Astrocyte (in vitro differentiated cells and primary cell): ENCODE data around the gene PTPRCAP. TPM values are rescaled to one million over a fixed set of nuclear protein-coding genes. Genes with fewer than 3 reads are reported as not detected.

ENCODE experiments used
- DNase-seq: peaks from one replicate; pipeline ENCODE4 v3.0.0-alpha.2; 2010; ENCODE audit warnings: low read depth
- FAIRE-seq: peaks from 2 replicates; lab custom pipeline; 2011; peaks lifted over from hg19 to GRCh38; lab: Jason Lieb, UNC
- H2AFZ ChIP-seq: 2 replicates; pipeline ENCODE4 v1.6.0; 2012; ENCODE audit warnings: low read depth, low read length, inconsistent platforms
- H3K27ac ChIP-seq: 2 replicates; pipeline ENCODE4 v1.5.1; 2011; ENCODE audit warnings: low read depth, low read length, inconsistent platforms
- H3K27me3 ChIP-seq: 2 replicates; pipeline ENCODE4 v1.6.0; 2011; ENCODE audit warnings: low read length, inconsistent platforms; ENCODE audit not compliant: insufficient read depth
- H3K36me3 ChIP-seq: 2 replicates; pipeline ENCODE4 v1.5.1; 2011; ENCODE audit warnings: low read length, inconsistent platforms; ENCODE audit not compliant: insufficient read depth
- H3K4me1 ChIP-seq: 2 replicates; pipeline ENCODE4 v1.5.1; 2011; ENCODE audit warnings: low read length, inconsistent platforms; ENCODE audit not compliant: insufficient read depth
- H3K4me2 ChIP-seq: 2 replicates; pipeline ENCODE4 v1.6.0; 2012; ENCODE audit warnings: low read length, inconsistent platforms
- H3K4me3 ChIP-seq: 2 replicates; pipeline ENCODE4 v1.5.1; 2011; ENCODE audit warnings: low read depth, mild to moderate bottlenecking, low read length, inconsistent platforms; ENCODE audit not compliant: insufficient read depth
- H3K79me2 ChIP-seq: 2 replicates; pipeline ENCODE4 v1.6.0; 2012; ENCODE audit warnings: mild to moderate bottlenecking, low read length, inconsistent platforms; ENCODE audit not compliant: insufficient read depth
- H3K9ac ChIP-seq: 2 replicates; pipeline ENCODE4 v1.6.0; 2012; ENCODE audit warnings: mild to moderate bottlenecking, low read length, inconsistent platforms
- H3K9me3 ChIP-seq: 2 replicates; pipeline ENCODE4 v1.5.1; 2012; ENCODE audit warnings: low read depth, mild to moderate bottlenecking, low read length, inconsistent platforms; ENCODE audit not compliant: insufficient read depth
- H4K20me1 ChIP-seq: 2 replicates; pipeline ENCODE4 v1.6.0; 2012; ENCODE audit warnings: low read length, inconsistent platforms; ENCODE audit not compliant: insufficient read depth
- H3K27ac Mint-ChIP-seq: one replicate; pipeline ENCODE4 v1.8.0; 2021; ENCODE audit warnings: mild to moderate bottlenecking, mixed read lengths; ENCODE audit not compliant: unreplicated experiment
- H3K27me3 Mint-ChIP-seq: one replicate; pipeline ENCODE4 v1.8.0; 2021; ENCODE audit warnings: low read depth, mixed read lengths; ENCODE audit not compliant: unreplicated experiment
- H3K36me3 Mint-ChIP-seq: one replicate; pipeline ENCODE4 v1.8.0; 2021; ENCODE audit warnings: low read depth, mixed read lengths; ENCODE audit not compliant: unreplicated experiment
- H3K4me1 Mint-ChIP-seq: one replicate; pipeline ENCODE4 v1.8.0; 2021; ENCODE audit warnings: low read depth, mixed read lengths; ENCODE audit not compliant: unreplicated experiment
- H3K4me3 Mint-ChIP-seq: one replicate; pipeline ENCODE4 v1.8.0; 2021; ENCODE audit warnings: mild to moderate bottlenecking, moderate library complexity, mixed read lengths; ENCODE audit not compliant: unreplicated experiment
- H3K9me3 Mint-ChIP-seq: one replicate; pipeline ENCODE4 v1.8.0; 2021; ENCODE audit warnings: mild to moderate bottlenecking, mixed read lengths; ENCODE audit not compliant: unreplicated experiment
- EZH2 ChIP-seq: IDR thresholded peaks from 2 replicates; pipeline ENCODE4 v1.6.1; 2012; ENCODE audit warnings: mild to moderate bottlenecking, low read length, inconsistent platforms; ENCODE audit not compliant: insufficient read depth
- total RNA-seq: library from RNA; stranded (reverse); gene quantifications from 2 replicates; pipeline ENCODE4 v1.2.1, GENCODE V29; 2021
- TF ChIP-seq, protein P1 (sequence below): IDR thresholded peaks from 2 replicates; pipeline ENCODE4 v1.5.1; 2011; ENCODE audit warnings: low read depth, mild to moderate bottlenecking, inconsistent platforms, low read length, moderate library complexity; ENCODE audit not compliant: insufficient read depth

PTPRCAP gene
- total RNA-seq, 1 donor from 2014 or later, result 1.7 TPM

- Histone ChIP-seq H3K9ac (no peak overlapping the region), H3K79me2 (peaks cover 4% of the 10 kb centered on the region), H3K27me3 (peaks cover 2% of the 10 kb centered on the region), H3K4me3 (no peak overlapping the region), H2AFZ (no peak overlapping the region), H3K27ac (no peak overlapping the region), H3K4me2 (no peak overlapping the region), H3K4me1 (peaks cover 11% of the 10 kb centered on the region), H3K9me3 (no peaks in the 10 kb centered on the region), H3K36me3 (no peaks in the 10 kb centered on the region), H4K20me1 (no peaks in the 10 kb centered on the region)
- no peak overlapping the region for H3K27ac Mint-ChIP-seq
- no peak for FAIRE-seq
- H3K9me3 Mint-ChIP-seq, result no peaks in the 10 kb centered on the region
- H3K36me3 Mint-ChIP-seq, result peaks cover 5% of the 10 kb centered on the region
- H3K4me3 Mint-ChIP-seq, result no peak overlapping the region
- TF ChIP-seq, protein P1, sequence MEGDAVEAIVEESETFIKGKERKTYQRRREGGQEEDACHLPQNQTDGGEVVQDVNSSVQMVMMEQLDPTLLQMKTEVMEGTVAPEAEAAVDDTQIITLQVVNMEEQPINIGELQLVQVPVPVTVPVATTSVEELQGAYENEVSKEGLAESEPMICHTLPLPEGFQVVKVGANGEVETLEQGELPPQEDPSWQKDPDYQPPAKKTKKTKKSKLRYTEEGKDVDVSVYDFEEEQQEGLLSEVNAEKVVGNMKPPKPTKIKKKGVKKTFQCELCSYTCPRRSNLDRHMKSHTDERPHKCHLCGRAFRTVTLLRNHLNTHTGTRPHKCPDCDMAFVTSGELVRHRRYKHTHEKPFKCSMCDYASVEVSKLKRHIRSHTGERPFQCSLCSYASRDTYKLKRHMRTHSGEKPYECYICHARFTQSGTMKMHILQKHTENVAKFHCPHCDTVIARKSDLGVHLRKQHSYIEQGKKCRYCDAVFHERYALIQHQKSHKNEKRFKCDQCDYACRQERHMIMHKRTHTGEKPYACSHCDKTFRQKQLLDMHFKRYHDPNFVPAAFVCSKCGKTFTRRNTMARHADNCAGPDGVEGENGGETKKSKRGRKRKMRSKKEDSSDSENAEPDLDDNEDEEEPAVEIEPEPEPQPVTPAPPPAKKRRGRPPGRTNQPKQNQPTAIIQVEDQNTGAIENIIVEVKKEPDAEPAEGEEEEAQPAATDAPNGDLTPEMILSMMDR, result no peak
- no peak for TF ChIP-seq EZH2
- H3K4me1 Mint-ChIP-seq, result peaks cover 4% of the 10 kb centered on the region
- H3K27me3 Mint-ChIP-seq, result peaks cover 1% of the 10 kb centered on the region
- no peak for DNase-seq
These were observed 25.7 kb upstream of the PTPRCAP start for GRCh38 chr11:67463186-67463585.

- FAIRE-seq (no peak), DNase-seq (no peak)
- Mint-ChIP-seq H3K27ac (no peak overlapping the region), H3K36me3 (peaks cover 1% of the 10 kb centered on the region), H3K4me3 (no peak overlapping the region), H3K9me3 (no peaks in the 10 kb centered on the region), H3K27me3 (peaks cover 8% of the 10 kb centered on the region), H3K4me1 (no peaks in the 10 kb centered on the region)
- no peak overlapping the region for H3K4me2 ChIP-seq
- H4K20me1 ChIP-seq, result no peaks in the 10 kb centered on the region
- no peak overlapping the region for H2AFZ ChIP-seq
- H3K79me2 ChIP-seq, result no peaks in the 10 kb centered on the region
- no peaks in the 10 kb centered on the region for H3K4me1 ChIP-seq
- H3K9me3 ChIP-seq, result no peaks in the 10 kb centered on the region
- peaks cover 2% of the 10 kb centered on the region for H3K27me3 ChIP-seq
- H3K4me3 ChIP-seq, result no peak overlapping the region
- no peak overlapping the region for H3K9ac ChIP-seq
- H3K36me3 ChIP-seq, result no peaks in the 10 kb centered on the region
- TF ChIP-seq EZH2, result no peak
- TF ChIP-seq, protein P1, result no peak
- no peak overlapping the region for H3K27ac ChIP-seq
These were observed 20.8 kb upstream of the PTPRCAP start for GRCh38 chr11:67458266-67458665.

GRCh38 chr11:67457453-67457852, 20.0 kb upstream of the PTPRCAP start:
- H3K9me3 Mint-ChIP-seq, result no peaks in the 10 kb centered on the region
- no peak for FAIRE-seq

More at GRCh38 chr11:67457453-67457852, 20.0 kb upstream of the PTPRCAP start:
- no peak overlapping the region for H3K27ac ChIP-seq
- peaks cover 1% of the 10 kb centered on the region for H3K36me3 Mint-ChIP-seq
- H3K27me3 ChIP-seq, result peaks cover 2% of the 10 kb centered on the region
- no peak for DNase-seq
- no peak overlapping the region for H3K4me2 ChIP-seq
- no peak overlapping the region for H3K9ac ChIP-seq
- H3K4me3 Mint-ChIP-seq, result no peak overlapping the region
- no peak overlapping the region for H3K27ac Mint-ChIP-seq
- H3K27me3 Mint-ChIP-seq, result peaks cover 10% of the 10 kb centered on the region
- H4K20me1 ChIP-seq, result no peaks in the 10 kb centered on the region
- H3K4me1 Mint-ChIP-seq, result no peaks in the 10 kb centered on the region
- TF ChIP-seq, protein P1, result no peak
- TF ChIP-seq EZH2, result no peak
- no peaks in the 10 kb centered on the region for H3K4me1 ChIP-seq
- no peaks in the 10 kb centered on the region for H3K79me2 ChIP-seq
- no peak overlapping the region for H2AFZ ChIP-seq
- no peak overlapping the region for H3K4me3 ChIP-seq
- no peaks in the 10 kb centered on the region for H3K36me3 ChIP-seq
- no peaks in the 10 kb centered on the region for H3K9me3 ChIP-seq
